ENCODE data around the gene MS4A8.

- no peak for TF ChIP-seq CTCF (IDR thresholded peaks at IDR 0.05)
- TF ChIP-seq POLR2A (IDR thresholded peaks at IDR 0.05), result no peak
Measured at GRCh38 chr11:60753309-60753708, 53.9 kb downstream of the MS4A8 start.

Measured in uterus (tissue), 2 donors.